Mucosa of gallbladder (tissue), 1 donor: ENCODE measurements around the gene ACOX3. TPM values are rescaled to one million over a fixed set of nuclear protein-coding genes. Genes with fewer than 3 reads are reported as not detected.

Experiments used
- DNase-seq: peaks from one replicate; pipeline ENCODE4 v3.0.0-alpha.2; 2020; ENCODE audit warnings: low spot score
- total RNA-seq: library from RNA; stranded (reverse); gene quantifications from one replicate; pipeline ENCODE4 v1.2.1, GENCODE V29; 2021
- donor health status: DM: no; HTN: no; CAD: no.

The ACOX3 gene
- total RNA-seq, 1 donor from 2014 or later = 29.0 TPM

DNA sequence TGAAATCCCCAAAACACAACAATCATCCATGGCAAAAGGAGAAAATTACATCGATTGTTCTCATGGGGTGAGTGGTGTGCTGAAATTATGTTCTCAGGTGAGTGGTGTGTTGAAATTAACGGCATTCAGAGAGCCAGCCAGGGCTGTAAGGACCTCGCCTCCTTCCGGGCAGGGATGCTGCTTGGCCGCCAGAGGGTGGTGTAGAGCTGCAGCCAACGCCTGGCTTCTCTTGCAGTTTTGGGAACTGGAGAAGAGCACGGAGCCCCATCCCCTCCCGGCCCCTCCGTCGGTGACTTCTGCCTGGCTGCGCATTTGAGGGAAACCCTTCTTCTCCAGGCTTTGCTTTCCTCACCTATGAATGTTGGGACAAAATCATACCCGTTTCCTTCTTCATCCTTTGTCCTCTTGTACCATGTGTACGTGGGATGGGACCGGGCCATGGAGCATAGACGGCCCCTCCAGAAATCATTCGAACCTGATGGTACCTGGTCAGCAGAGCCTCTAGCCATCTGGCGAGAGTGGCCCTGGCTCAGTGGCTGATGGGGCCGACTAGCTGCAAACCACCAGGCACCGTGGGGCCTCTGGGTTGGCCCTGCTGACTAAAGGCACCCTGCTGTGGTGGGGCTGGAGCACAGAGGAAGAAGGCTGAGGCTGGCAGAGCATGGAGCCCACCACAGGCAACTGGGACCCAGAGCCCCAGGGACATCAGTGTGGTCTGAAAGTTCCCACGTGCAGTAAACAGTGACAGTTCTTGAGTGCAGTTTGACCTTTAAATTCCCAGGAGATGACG, 28.4 kb upstream of the ACOX3 start:
- DNase-seq = peak; percentile 49

GRCh38 chr4:8467016-8467415, 26.5 kb upstream of the ACOX3 start:
- no peak for DNase-seq

GRCh38 chr4:8465615-8466611, 25.4 kb upstream of the ACOX3 start:
- no peak for DNase-seq

DNA sequence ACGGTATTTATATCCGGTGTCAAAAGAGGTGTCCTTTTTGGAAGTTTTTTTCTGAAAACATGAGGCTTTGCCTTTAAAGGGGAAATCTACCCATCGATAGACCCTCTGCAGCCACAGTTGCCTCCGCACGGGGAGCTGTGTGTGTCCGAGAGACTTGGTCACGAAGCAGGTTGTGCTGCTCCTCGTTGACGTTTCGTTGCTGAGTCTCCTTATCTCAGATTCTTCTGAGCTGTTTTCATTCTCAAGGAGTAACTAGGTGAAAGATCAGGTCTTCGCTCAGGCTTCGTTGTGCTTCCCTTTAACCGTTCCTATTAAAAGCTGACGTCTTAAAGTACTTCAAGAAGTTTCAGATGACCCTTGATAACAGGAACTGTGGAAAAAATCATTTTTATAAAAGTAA, 23.9 kb upstream of the ACOX3 start:
- DNase-seq = no peak

DNA sequence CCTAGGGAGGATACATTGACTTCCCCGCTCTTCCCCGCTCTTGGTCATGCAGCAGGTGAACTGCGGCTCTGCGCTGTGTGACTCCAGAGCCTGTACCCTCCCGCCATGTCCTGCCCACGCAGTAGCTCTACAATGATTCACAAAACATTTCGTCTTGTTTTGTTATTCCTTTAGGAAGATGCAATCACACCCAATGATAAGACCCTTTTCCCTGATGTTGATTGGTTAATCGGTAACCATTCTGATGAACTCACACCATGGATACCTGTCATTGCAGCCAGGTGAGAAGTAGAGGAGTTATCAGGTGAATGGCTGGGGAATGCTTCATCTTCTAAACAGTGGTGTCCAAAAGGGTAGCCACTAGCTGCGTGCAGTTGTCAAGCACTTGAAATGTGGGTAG, 23.3 kb upstream of the ACOX3 start:
- DNase-seq = no peak

DNA sequence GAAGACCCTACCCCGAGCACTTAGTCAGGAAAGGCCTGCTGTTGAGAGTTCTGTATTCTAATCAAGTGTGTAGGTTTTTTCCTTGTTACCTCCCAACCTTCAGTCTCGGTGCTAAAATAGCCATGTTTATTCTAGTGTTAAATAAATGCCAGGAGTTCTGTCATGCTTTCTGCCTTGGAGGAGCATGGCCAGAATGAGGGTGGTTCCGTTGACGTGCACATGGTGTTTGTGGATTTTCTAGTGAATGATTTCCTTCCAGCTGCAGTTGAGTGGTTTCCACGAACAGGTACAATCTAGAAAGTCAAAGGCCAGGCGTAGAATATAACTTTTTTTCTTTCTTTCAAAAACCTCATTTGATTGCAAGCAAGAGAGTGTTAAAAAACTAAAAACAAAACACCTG, 21.1 kb upstream of the ACOX3 start:
- DNase-seq = no peak

DNA sequence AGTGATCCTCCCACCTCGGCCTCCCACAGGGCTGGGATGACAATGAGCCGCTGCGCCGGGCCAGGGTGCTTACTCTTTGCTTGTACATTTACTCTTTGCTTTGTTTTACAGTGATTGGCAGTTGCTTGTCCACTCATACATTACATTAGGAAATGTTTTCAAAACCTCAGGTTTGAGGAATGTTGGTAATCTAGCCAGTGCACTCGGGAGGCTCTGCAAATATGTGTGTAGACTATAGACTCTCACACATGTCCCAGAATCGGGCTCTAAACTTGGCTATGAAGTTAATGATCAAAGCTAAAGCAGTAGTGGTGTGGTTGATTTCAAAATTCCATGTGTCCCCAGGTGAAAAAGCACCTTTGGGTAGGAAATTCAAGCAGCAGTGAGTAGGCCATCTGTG, 20.6 kb upstream of the ACOX3 start:
- no peak for DNase-seq

DNA sequence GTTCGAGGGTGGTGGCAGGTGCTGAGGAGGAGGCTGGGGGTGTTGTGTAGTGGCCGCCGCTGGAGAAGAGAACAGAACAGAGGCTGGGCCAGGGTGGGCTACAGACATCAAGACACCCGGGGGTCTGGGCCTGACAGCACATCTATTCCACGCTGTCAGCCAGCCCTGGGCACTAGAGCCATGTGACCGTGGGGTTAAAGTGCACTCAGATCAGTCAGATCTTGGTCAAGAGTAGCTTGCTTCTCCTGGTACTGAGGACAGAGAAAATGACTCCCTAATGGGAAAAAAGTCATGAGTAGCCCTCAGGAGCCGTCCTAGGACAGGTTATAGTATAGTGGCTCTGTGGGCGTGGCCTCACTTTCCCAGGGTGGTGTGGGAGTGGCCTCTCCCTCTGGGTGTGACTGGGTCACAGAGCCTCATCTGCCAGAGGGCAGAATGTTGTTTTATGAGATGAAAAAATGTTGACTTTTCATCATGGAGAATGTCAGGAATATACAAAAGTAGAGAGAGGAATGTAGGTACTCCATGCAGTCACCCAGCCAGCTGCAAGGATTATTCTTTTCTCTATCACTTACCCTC, 19.4 kb upstream of the ACOX3 start:
- DNase-seq = no peak

- DNase-seq = no peak
Measured at GRCh38 chr4:8457646-8458252, 17.2 kb upstream of the ACOX3 start.

DNA sequence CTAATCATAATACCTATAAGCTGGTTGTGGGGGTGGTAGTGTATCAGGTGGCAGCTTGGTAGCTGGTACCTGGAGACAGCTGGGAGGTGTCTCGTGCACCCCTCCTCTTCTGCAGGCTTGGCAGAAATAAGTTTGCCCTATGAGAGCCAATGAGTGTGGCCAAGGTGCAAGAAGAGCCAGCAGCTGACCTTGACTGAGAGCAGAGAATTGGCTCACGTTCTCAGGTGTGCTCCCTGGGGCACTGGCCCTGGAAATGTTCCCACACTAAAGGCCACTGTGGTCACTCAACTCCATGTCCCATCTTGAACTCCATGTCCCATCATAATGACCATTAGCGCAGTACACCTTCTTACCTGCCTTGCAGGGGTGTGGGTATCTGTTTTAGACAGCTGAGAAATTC, 13.4 kb upstream of the ACOX3 start:
- DNase-seq = no peak

DNA sequence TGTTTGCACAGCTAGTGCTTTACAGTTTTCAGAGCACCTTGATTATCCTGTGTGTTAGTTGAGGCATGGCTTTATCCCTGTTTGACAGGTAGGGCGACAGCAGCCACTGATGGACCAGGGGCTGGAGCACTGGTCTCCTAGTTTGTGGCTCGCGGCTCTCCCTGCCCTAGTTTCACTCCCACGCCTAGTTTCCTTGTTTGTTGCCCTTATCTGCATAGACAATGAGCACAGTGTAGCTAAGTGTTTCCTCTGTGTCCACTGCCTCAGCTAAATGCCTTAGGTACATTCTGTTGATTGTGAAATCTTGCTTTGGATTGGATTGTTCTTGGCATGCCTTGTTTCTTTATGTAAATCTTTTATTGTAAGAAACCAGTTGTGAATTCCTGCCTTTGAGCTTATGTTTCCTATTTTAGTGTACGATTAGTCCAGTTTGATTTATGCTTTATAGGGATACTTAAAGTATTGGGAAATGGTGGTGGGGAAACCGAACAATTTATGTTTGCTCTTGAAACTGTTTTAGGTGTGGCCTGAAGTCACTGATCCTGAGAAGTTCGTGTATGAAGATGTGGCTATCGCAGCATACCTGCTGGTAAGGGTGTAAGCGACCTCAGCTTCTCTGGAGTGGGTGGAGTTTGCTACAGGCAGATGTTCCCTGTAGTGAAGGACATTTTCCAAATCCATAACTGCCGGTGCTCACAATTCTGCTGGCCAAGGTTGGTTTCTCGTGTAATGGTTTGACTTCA, 11.1 kb upstream of the ACOX3 start:
- peak; percentile 54 for DNase-seq

GRCh38 chr4:8446122-8446521, 5.6 kb upstream of the ACOX3 start:
- no peak for DNase-seq

DNA sequence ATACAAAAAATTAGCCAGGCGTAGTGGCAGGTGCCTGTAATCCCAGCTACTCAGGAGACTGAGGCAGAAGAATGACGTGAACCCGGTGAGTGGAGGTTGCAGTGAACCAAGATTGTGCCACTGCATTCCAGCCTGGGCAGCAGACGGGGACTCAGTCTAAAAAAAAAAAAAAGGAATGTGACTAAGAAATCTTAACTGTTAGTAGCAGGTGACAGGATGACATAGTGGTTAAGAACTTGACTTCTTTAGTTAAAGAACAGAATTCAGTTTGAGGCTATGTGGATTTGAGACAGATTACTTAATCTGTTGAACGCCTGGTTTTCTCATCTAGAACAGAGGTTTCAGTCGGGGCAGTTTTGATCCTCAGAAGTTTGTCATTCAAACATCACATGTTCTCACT, 3.3 kb upstream of the ACOX3 start:
- no peak for DNase-seq

GRCh38 chr4:8442596-8443358, 2.3 kb upstream of the ACOX3 start:
- DNase-seq = no peak

DNA sequence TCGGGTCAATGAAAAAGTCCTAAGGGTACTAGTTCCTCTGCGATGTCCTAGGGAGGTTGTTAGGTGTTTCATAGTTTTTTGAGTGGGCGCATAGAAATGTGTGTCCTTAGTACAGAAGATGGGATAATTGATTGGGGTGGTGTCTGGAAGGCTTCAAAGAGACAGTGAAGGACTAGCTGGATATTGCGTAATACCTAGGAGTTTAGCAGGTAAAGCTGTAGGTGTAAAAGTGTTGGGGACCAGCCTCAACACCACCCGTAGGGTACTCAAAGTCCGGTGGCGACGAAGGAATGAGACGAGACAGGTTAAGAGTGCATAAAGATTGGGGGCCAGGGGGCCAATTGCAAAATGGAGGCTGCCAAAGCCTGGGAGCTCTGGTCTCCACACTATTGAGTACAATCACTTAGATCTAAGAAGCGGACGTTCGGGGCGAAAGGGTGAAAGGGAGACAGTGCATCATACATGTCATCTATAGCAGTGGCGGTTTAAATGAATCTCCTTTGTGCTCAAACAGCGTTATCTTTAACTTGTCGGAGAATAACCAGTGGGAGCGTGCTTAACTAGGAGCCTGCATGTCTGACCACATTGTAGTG, 1.1 kb upstream of the ACOX3 start:
- no peak for DNase-seq

DNA sequence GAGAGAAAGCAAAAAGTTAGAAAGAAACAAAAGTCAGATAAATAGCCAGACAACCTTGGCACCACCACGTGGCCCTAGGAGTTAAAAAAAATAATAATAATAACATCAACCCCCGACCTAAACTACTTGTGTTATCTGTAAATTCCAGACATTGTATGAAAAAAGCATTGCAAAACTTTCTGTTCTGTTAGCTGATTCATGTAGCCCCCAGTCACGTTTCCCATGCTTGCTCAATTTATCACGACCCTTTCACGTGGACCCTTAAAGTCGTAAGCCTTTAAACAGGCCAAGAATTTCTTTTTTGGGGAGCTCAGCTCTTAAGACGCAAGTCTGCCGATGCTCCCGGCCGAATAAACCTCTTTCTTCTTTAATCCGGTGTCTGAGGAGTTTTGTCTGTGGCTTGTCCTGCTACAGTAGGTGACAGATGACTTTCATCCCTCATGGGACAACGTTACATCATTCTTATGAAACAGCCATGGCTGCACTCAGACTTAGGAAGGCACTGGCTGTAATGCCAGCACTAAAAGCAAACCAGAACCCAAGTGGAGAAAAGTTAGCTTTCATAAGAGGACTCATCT, 520 bp downstream of the ACOX3 start:
- no peak for DNase-seq

DNA sequence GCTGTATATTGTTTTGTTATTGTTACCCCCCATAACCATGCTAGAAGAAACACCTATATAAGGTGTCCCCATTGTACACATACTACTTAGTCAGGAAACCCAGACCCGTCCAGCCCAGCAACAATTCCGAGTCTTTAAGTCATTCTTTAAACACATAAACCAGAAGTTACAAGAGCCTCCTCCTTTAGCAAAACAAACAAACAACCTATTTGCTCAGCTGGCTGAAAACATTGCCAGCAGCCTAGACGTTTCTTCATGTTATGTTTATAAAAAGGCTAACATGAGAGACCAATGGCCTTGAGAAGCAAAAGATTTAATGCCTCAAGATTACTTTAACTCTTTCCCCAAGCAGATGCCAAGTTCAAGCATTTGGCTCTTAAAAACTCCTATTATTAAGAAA, 1.4 kb downstream of the ACOX3 start:
- no peak for DNase-seq

GRCh38 chr4:8438743-8439142, 1.8 kb downstream of the ACOX3 start:
- DNase-seq = no peak

GRCh38 chr4:8437281-8437680, 3.2 kb downstream of the ACOX3 start:
- no peak for DNase-seq

- DNase-seq = no peak
Measured at GRCh38 chr4:8435656-8436121, 4.8 kb downstream of the ACOX3 start.
